Stimulated activated CD8-positive, alpha-beta memory T cell treated with anti-CD3 and anti-CD28 coated beads, Interleukin-12 subunit alpha, Interleukin-12 subunit beta, amount 100 ng/mL, for 24 hours (primary cell): ENCODE measurements around the gene CACNA1C.
A peak's percentile ranks its signal among the peaks of the same experiment; 100 is the strongest.

Experiments used
- DNase-seq: peaks from one replicate; pipeline ENCODE4 v3.0.0-alpha.2; 2020; ENCODE audit errors: extremely low read depth

The CACNA1C gene

DNA sequence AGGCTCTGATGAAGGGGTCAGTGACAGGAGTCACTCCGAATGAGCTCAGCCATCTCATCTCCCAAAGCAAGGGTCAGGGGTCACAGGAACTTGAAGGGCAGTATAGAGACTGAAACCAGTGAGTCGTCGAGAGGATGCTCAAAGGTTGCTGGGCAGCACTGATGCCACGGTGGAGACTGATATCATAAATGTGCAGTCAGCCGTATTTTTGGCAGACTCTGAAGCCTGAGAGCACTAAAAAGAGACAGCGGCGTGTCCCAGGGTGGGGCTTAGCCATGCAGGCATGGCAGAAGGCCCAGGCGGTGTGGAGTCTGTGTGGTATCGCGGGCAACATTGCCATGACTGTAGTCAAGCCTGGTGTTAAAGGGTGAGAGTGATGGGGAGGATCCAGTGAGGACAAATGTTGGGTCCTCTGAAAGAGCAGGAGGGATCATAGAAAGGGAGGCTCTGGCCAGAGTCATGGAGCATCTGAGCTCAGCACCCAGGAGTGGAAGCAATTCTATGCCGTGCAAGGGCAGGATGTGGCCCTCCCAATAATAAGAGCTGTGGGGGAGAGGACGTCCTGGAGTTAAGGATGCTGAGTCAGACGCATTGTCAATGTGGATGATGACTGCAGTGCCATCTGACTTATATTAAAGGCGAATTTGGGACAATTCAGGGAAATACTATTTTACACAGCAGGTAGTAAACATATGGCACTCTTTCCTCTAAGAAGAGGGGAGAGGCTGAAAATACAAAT, 500.8 kb downstream of the CACNA1C start:
- no peak for DNase-seq

DNA sequence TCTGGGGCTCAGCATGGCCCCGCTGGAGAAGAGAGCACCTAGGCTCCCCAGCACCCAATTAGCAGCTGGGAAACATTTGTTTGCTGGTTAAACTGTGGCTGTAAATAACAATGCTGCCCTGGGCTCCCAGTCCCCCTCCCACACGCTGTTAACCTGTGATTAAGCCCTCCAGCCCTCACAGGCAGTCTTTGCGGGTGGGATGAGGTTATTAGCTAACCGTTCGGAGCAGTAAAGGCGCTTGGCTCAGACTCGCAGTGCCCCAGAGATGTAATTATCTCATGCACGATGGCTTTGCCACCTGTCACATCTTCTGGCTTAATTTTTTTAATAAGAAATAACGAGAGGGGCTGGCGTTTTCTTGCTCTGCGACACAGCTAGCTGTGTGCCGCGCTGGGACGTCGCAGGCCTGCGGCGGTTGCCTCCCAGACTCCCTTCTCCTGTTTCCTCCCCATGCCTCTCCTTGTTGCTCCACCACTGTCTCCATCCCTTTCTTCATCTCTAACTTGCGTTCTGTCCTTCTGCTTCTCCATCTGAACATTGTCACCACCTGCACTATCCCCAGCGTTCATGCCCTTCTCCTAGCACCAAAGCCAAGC, 502.8 kb downstream of the CACNA1C start:
- no peak for DNase-seq

DNA sequence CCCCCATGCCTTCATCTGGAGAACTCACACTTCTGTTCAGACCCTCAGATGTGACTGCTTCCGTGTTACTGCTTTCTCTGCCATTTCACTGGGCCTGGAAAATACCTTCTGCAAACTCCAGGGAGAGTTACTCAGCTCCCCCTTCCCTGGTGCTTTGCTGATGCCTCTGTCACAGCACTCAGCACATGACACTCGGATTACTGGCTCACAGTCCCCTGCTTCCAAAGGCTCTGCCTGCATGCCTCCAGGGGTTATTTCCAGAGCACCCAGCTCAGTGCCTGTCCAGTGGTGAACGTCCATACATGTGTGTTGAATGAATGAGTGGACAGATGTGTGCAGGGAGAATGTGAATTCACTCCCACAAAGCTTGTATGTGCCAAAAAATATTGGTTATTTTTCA, 504.8 kb downstream of the CACNA1C start:
- no peak for DNase-seq

- no peak for DNase-seq
Observed at GRCh38 chr12:2559931-2560330, 507.1 kb downstream of the CACNA1C start.

- no peak for DNase-seq
Observed at GRCh38 chr12:2560356-2560755, 507.6 kb downstream of the CACNA1C start.

GRCh38 chr12:2561367-2561766, 508.6 kb downstream of the CACNA1C start:
- DNase-seq = no peak

DNA sequence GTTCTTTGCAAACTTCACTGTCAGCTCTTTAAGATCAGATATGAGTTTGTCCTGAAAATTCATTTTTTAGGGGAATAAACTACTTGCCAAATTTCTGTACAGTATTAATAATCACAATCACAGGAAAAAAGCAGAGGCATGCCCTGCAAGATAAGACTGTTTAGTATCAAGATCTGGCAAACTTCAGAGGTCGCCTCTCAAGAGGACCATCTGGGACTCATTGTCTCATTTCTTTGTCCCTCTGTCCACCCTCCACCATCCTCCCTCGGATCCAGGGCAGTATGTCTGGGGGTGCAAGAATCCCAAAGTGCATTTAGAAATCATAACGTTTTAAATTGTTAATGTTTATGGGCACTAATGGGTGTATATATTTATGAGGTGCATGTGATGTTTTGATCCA, 509.6 kb downstream of the CACNA1C start:
- DNase-seq = no peak

GRCh38 chr12:2563709-2564108, 510.9 kb downstream of the CACNA1C start:
- DNase-seq = no peak

DNA sequence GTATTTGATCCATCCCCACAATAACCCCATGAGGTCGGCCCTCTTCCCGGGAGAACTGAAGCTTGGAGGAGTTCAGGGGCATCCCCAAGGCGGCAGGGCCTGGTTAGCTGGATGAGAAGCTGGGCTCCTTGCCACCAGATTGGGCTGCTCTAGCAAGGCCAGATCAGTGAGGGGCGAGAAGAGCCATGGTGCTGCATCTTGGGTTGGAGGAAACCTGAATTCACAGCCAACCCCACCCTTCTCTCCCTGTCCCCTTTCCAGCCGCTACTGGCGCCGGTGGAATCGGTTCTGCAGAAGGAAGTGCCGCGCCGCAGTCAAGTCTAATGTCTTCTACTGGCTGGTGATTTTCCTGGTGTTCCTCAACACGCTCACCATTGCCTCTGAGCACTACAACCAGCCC, 513.4 kb downstream of the CACNA1C start:
- DNase-seq = no peak

DNA sequence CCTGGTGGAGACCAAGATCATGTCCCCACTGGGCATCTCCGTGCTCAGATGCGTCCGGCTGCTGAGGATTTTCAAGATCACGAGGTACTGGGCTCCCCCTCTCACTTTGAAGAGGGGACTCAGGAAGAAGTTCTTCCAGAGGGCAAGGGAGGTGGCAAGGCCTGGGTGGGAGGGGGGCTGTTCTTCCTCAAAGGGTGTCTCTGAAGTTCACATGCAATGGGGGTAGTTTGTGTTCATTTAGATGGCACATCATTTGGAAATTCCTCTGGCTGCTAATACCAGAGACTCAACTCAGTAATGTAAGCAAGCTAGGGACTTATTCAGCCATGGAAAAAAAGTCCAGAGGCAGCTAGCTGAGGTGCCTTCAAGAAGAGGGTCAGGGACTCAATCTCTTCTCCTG, 514.9 kb downstream of the CACNA1C start:
- DNase-seq = no peak

DNA sequence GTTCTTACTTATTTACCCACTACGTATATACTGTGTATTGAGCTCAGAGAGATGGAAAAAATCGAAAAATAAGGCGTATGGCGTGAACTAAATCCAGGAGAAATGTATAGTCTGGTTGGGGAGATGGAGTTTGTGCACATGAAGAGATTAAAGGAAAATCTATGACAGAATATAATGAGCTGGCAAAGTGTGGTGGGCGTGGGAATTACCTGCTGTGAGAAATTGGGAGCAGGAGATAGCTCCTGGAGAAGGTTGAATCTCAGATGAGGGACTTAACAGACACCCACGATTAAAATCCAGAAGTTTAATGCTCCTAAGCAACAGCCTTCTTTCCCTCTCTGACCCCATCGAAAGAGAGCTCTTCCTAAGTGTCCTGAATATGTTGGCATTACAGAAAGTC, 517.8 kb downstream of the CACNA1C start:
- DNase-seq = no peak

DNA sequence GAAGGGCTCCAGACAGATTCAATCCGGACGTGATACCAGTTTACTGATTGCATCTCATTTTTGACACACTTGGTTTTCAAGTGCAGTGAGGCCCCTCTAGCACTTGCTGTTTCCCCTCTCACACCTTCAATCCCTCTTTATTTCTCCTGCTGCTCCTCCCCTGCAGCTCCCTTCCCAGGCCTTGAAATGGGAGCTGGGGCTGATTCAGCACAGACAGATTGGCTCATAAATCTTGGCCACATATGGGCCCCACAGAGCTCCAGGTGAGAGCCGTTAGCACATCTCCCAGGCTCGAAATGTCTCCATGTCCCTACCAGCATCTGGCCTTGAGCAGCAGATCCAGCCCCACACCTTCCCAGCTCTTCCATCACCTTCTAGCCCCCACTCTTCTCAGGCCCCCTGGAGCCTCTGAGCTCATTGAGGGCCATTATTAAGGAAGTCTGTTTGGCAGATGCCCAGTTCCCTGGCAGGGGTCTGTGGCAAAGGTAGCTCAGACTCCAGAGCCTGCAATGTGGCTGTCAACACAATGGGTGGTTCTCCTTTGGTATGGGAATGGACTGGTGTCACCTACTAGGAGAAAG, 521.7 kb downstream of the CACNA1C start:
- DNase-seq = no peak

- DNase-seq = no peak
Observed at GRCh38 chr12:2575245-2575644, 522.5 kb downstream of the CACNA1C start.

DNA sequence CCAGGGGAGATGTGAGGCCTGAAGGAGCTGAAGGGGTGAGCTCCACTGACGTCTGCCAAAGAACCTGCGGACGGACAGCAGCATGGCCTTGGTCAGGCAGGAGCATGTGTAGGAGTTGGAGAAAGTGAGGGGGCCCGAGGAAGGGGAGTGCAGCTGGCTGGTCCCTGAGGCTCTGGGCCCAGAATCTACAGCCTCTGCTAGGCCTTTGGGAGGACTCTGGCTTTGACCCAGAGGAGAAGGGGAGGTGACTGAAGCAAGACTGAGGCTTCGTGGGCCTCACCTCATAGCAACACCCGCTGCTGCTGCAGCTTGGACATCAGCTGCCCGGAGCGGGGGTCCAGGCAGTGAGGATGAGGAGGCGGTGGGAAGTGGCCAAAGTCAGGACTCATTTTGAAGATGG, 525.4 kb downstream of the CACNA1C start:
- DNase-seq = no peak

DNA sequence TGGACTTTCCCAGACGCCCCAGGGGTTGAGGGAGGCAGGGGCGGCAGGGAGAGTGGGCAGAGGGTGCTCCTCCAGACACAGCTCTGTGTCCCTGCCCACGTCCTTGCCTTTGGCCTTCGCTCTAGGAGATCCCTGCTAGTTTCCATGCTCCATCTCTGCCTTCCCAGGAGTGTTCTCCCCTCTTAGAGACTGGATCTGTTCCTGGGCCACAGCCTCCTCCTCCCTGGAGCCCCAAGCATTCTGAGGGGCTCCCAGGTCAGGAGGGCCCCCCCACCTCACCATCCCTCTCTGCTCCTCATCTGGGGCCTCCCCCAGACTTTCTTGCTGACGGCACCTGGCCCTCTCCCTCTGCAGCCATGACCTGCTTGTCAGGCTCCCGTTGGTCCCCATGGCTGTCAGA, 526.0 kb downstream of the CACNA1C start:
- no peak for DNase-seq

- no peak for DNase-seq
Observed at GRCh38 chr12:2580821-2581220, 528.0 kb downstream of the CACNA1C start.

DNA sequence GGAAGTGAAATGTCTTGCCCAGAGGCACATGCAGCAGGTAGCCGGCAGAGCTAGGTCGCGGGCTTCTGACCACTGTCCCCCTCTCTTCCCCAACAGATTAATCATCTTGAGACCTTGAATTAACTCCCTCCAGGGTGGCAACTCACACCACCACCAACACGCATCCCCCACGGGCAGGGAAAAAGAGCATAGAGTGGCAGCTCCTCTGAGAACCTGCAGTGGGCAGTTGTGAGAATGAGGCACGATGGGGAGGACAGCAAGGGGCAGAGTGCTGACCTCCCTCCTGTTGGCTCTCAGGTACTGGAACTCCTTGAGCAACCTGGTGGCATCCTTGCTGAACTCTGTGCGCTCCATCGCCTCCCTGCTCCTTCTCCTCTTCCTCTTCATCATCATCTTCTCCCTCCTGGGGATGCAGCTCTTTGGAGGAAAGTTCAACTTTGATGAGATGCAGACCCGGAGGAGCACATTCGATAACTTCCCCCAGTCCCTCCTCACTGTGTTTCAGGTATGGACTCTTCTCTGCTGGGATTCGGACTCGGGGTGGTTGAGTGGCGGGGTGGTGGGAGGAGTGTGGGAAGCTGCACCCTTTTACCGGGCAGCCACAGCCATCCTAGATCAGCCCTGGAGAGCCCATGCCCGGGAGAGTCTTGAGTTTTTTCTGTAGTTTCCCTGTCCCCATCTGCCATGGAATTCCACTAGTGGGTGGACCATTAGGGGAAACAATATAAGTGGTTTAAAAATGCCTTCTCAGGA, 528.7 kb downstream of the CACNA1C start:
- DNase-seq = no peak

- no peak for DNase-seq
Observed at GRCh38 chr12:2582631-2583030, 529.8 kb downstream of the CACNA1C start.

DNA sequence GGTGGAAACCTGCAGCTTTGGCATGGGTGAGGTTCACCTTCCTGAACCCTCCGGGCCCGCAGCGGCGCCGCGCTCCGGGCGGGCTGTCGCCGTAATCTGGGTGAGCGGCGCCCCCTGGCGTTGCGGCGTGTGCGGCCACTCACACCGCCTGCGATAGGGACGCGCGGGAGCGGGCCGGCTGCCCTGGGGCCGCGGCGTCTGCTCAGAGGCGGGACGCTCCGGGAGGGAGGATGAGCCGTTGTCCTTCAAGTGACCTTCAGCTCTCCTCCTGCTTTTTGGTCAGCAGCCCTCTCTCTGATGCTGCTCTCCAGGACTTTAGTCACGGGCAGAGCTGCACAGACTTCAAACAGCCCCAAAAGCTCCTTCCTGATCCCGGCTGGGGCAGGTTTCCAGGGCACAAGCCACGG, 530.3 kb downstream of the CACNA1C start:
- peak; percentile 5 for DNase-seq

DNA sequence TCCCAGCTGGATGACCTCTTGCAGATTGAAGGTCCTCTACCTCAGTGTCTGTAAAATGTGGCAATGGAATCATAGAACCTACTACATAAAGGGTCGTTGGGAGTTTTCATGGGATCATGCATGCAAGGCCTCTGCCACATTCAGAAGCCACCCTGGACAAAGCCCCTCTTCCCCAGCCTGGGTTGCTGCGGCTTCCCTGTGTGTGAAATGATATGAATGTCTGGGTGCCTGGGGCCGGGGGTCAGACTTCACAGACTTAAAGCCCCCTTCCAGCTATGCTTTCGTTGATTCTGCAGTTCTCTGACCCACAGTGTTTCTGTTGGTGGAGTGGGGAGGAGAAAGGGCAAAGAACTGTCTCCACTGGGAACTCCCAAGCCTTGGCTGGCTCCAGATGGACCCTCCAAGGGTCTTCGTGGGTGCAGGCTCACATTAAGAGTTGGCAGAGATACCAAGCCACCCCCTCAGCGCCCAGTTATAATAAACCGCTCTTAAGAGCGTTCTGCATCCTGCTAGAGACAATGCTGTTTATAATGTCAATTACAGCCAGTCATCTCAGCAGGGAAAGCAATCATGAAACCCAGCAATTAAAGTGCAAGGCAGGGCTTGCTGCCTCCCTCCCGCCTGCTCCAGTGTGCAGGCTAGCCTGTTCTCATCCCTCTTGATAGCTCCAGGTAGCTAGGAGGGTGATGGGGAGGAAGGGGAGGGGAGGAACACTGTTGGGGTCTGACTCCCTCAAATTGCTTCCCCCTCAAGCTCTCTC, 531.0 kb downstream of the CACNA1C start:
- no peak for DNase-seq

GRCh38 chr12:2586156-2587038, 533.6 kb downstream of the CACNA1C start:
- no peak for DNase-seq
